ENCODE results near the gene ACOXL.

The ACOXL gene

GRCh38 chr2:110828330-110828729, 96.0 kb downstream of the ACOXL start:
- DNase-seq (ENCODE audit: low read depth in 2 of 2) = no peak

- no peak for DNase-seq (ENCODE audit: low read depth in 2 of 2)
These were observed 97.2 kb downstream of the ACOXL start for GRCh38 chr2:110829413-110830146.

- no peak for DNase-seq (ENCODE audit: low read depth in 2 of 2)
These were observed 100.4 kb downstream of the ACOXL start for GRCh38 chr2:110832740-110833139.

- no peak for DNase-seq (ENCODE audit: low read depth in 2 of 2)
These were observed 101.9 kb downstream of the ACOXL start for GRCh38 chr2:110834134-110834827.

- no peak for DNase-seq (ENCODE audit: low read depth in 2 of 2)
These were observed 104.3 kb downstream of the ACOXL start for GRCh38 chr2:110836671-110837070.

- DNase-seq (ENCODE audit: low read depth in 2 of 2) = no peak
These were observed 105.4 kb downstream of the ACOXL start for GRCh38 chr2:110837446-110838409.

GRCh38 chr2:110838657-110839384, 106.4 kb downstream of the ACOXL start:
- no peak for DNase-seq (ENCODE audit: low read depth in 2 of 2)

GRCh38 chr2:110840508-110840907, 108.1 kb downstream of the ACOXL start:
- DNase-seq (ENCODE audit: low read depth in 2 of 2) = no peak

GRCh38 chr2:110842048-110842447, 109.7 kb downstream of the ACOXL start:
- DNase-seq (ENCODE audit: low read depth in 2 of 2) = no peak

- no peak for DNase-seq (ENCODE audit: low read depth in 2 of 2)
These were observed 111.1 kb downstream of the ACOXL start for GRCh38 chr2:110843496-110843895.

- no peak for DNase-seq (ENCODE audit: low read depth in 2 of 2)
These were observed 111.7 kb downstream of the ACOXL start for GRCh38 chr2:110843959-110844510.

- DNase-seq (ENCODE audit: low read depth in 2 of 2) = no peak
These were observed 115.3 kb downstream of the ACOXL start for GRCh38 chr2:110847651-110848050.

- DNase-seq (ENCODE audit: low read depth in 2 of 2) = no peak
These were observed 115.7 kb downstream of the ACOXL start for GRCh38 chr2:110848071-110848470.

GRCh38 chr2:110848519-110849030, 116.2 kb downstream of the ACOXL start:
- DNase-seq (ENCODE audit: low read depth in 2 of 2) = no peak

- no peak for DNase-seq (ENCODE audit: low read depth in 2 of 2)
These were observed 119.2 kb downstream of the ACOXL start for GRCh38 chr2:110851531-110851930.

- DNase-seq (ENCODE audit: low read depth in 2 of 2) = no peak
These were observed 119.7 kb downstream of the ACOXL start for GRCh38 chr2:110852051-110852450.

- DNase-seq (ENCODE audit: low read depth in 2 of 2) = no peak
These were observed 120.3 kb downstream of the ACOXL start for GRCh38 chr2:110852541-110853263.

- no peak for DNase-seq (ENCODE audit: low read depth in 2 of 2)
These were observed 121.1 kb downstream of the ACOXL start for GRCh38 chr2:110853516-110853915.

- no peak for DNase-seq (ENCODE audit: low read depth in 2 of 2)
These were observed 121.6 kb downstream of the ACOXL start for GRCh38 chr2:110853948-110854347.

- DNase-seq (ENCODE audit: low read depth in 2 of 2) = no peak
These were observed 122.1 kb downstream of the ACOXL start for GRCh38 chr2:110854355-110855081.
